ENCODE measurements around the gene BAIAP3. TPM values are rescaled to one million over a fixed set of nuclear protein-coding genes. Genes with fewer than 3 reads are reported as not detected.

Gene BAIAP3
- total RNA-seq, 4 donors from 2014 or later: 0.59 to 5.5 (median 3.5) TPM

GRCh38 chr16:1385232-1385631, 51.8 kb downstream of the BAIAP3 start:
- H3K36me3 ChIP-seq: no peaks in the 10 kb centered on the region
- H3K9me3 ChIP-seq: no peaks in the 10 kb centered on the region
- H3K27me3 ChIP-seq: no peaks in the 10 kb centered on the region
- intact Hi-C loops (cut with DNase I; ENCODE audit: low total_unique reads): no loop called here
- TF ChIP-seq CTCF (IDR thresholded peaks at IDR 0.05): no peak
- no peak overlapping the region for H3K4me3 ChIP-seq
- DNase-seq: no peak
- H3K4me1 ChIP-seq: no peaks in the 10 kb centered on the region
- H3K27ac ChIP-seq: no peak overlapping the region

GRCh38 chr16:1387331-1387730, 53.9 kb downstream of the BAIAP3 start:
- intact Hi-C loops (cut with DNase I; ENCODE audit: low total_unique reads): no loop called here
- TF ChIP-seq CTCF (IDR thresholded peaks at IDR 0.05) (no peak), POLR2A (IDR thresholded peaks at IDR 0.05) (no peak)
- no peak overlapping the region for H3K27ac ChIP-seq
- no peaks in the 10 kb centered on the region for H3K4me1 ChIP-seq
- DNase-seq: no peak
- H3K27me3 ChIP-seq: no peaks in the 10 kb centered on the region
- H3K4me3 ChIP-seq: no peak overlapping the region
- H3K9me3 ChIP-seq: no peaks in the 10 kb centered on the region
- no peaks in the 10 kb centered on the region for H3K36me3 ChIP-seq

DNA sequence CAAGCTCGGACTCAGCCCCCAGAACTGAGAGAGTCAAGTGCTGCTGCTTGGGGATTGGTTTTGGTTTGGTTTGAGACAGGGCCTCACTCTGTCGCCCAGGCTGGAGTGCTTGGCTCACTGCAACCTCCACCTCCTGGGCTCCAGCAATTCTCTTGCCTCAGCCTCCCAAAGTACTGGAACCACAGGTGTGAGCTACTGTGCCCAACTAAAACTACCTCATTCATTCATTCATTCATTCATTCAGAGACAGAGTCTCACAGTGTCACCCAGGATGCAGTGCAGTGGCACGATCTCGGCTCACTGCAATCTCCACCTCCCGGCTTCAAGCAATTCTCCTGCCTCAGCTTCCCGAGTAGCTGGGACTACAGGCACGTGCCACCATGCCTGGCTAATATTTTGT, 56.3 kb downstream of the BAIAP3 start:
- DNase-seq: no peak
- Histone ChIP-seq H3K36me3 (no peaks in the 10 kb centered on the region), H3K4me3 (no peak overlapping the region), H3K27ac (no peak overlapping the region), H3K9me3 (no peaks in the 10 kb centered on the region), H3K4me1 (no peaks in the 10 kb centered on the region), H3K27me3 (no peaks in the 10 kb centered on the region)
- TF ChIP-seq POLR2A (IDR thresholded peaks at IDR 0.05) (no peak), CTCF (IDR thresholded peaks at IDR 0.05) (no peak)
- intact Hi-C loops (cut with DNase I; ENCODE audit: low total_unique reads): no loop called here

GRCh38 chr16:1390239-1390779, 56.9 kb downstream of the BAIAP3 start:
- Histone ChIP-seq H3K4me3 (no peak overlapping the region), H3K27me3 (no peaks in the 10 kb centered on the region), H3K9me3 (no peaks in the 10 kb centered on the region), H3K36me3 (no peaks in the 10 kb centered on the region), H3K27ac (no peak overlapping the region), H3K4me1 (no peaks in the 10 kb centered on the region)
- no peak for TF ChIP-seq CTCF (IDR thresholded peaks at IDR 0.05)
- no peak for TF ChIP-seq POLR2A (IDR thresholded peaks at IDR 0.05)
- intact Hi-C loops (cut with DNase I; ENCODE audit: low total_unique reads): no loop called here
- no peak for DNase-seq

GRCh38 chr16:1392826-1393225, 59.4 kb downstream of the BAIAP3 start:
- no peak for DNase-seq
- intact Hi-C loops (cut with DNase I; ENCODE audit: low total_unique reads): no loop called here
- Histone ChIP-seq H3K36me3 (no peaks in the 10 kb centered on the region), H3K27ac (no peak overlapping the region), H3K9me3 (no peaks in the 10 kb centered on the region), H3K4me1 (no peaks in the 10 kb centered on the region), H3K4me3 (no peak overlapping the region), H3K27me3 (no peaks in the 10 kb centered on the region)
- TF ChIP-seq CTCF (IDR thresholded peaks at IDR 0.05) (no peak), POLR2A (IDR thresholded peaks at IDR 0.05) (no peak)
